H1 (cell line): ENCODE data around the gene PEX14.

Experiments used
- ATF2 ChIP-seq: IDR thresholded peaks from 2 replicates; pipeline ENCODE4 v1.6.1; 2012; ENCODE audit warnings: low read length, inconsistent platforms
- CTCF ChIP-seq, 3 experiments: IDR thresholded peaks; 1 replicate in 2 of 3; 2 replicates in 1 of 3; pipeline versions ENCODE4 v1.5.1 to v1.6.1; 2011; ENCODE audit warnings: low read length in 3 of 3, mild to moderate bottlenecking in 3 of 3, inconsistent platforms in 2 of 3, low read depth in 1 of 3, moderate library complexity in 1 of 3; ENCODE audit not compliant: insufficient read depth in 1 of 3; ENCODE audit errors: control extremely low read depth in 1 of 3
- HDAC6 ChIP-seq: IDR thresholded peaks from one replicate; pipeline ENCODE4 v1.7.1; 2012; ENCODE audit warnings: low read depth, mild to moderate bottlenecking, inconsistent platforms, low read length, moderate library complexity
- KDM5A ChIP-seq: fragments of 200-600 bp; IDR thresholded peaks from 2 replicates; pipeline ENCODE4 v1.7.1; 2012; ENCODE audit warnings: mild to moderate bottlenecking, low read length, inconsistent platforms, mixed read lengths
- POLR2A ChIP-seq, 2 experiments: IDR thresholded peaks; 1 replicate in 1 of 2; 2 replicates in 1 of 2; pipeline ENCODE4 v1.6.1; 2011; ENCODE audit warnings: low read depth in 2 of 2, low read length in 2 of 2, mild to moderate bottlenecking in 2 of 2; ENCODE audit errors: control extremely low read depth in 1 of 2
- RBBP5 ChIP-seq: IDR thresholded peaks from 2 replicates; pipeline ENCODE4 v1.7.1; 2012; ENCODE audit warnings: low read depth, mild to moderate bottlenecking, inconsistent platforms, low read length, moderate library complexity, borderline replicate concordance
- YY1 ChIP-seq: IDR thresholded peaks from 2 replicates; pipeline ENCODE4 v1.6.1; 2011; ENCODE audit warnings: low read depth, mild to moderate bottlenecking, low read length

- TF ChIP-seq POLR2A (IDR thresholded peaks at IDR 0.05; ENCODE audit: control extremely low read depth in 1 of 2, low read depth in 2 of 2, low read length in 2 of 2) (no peak), CTCF (IDR thresholded peaks at IDR 0.05; ENCODE audit: control extremely low read depth in 1 of 3, insufficient read depth in 1 of 3, low read depth in 1 of 3, low read length in 3 of 3) (no peak), YY1 (no peak), HDAC6 (no peak), KDM5A (no peak), RBBP5 (no peak), ATF2 (no peak)
Observed at GRCh38 chr1:10498231-10498630, 23.5 kb downstream of the PEX14 start.
